Rectal smooth muscle tissue (tissue), 1 donor: Measurements from ENCODE around the gene KIF23.

Experiments
- H3K27ac ChIP-seq: one replicate; pipeline ENCODE4 v1.7.0; 2013; ENCODE audit warnings: low read depth, low read length, inconsistent platforms
- H3K27me3 ChIP-seq: one replicate; pipeline ENCODE4 v1.7.0; 2013; ENCODE audit warnings: low read length; ENCODE audit not compliant: control insufficient read depth, insufficient read depth
- H3K36me3 ChIP-seq: one replicate; pipeline ENCODE4 v1.7.0; 2013; ENCODE audit warnings: low read length; ENCODE audit not compliant: control insufficient read depth, insufficient read depth
- H3K4me1 ChIP-seq: one replicate; pipeline ENCODE4 v1.7.0; 2013; ENCODE audit warnings: low read length; ENCODE audit not compliant: control insufficient read depth, insufficient read depth
- H3K4me3 ChIP-seq: one replicate; pipeline ENCODE4 v1.7.0; 2013; ENCODE audit warnings: low read length
- H3K9ac ChIP-seq: one replicate; pipeline ENCODE4 v1.7.0; 2013; ENCODE audit warnings: low read length

KIF23 gene

DNA sequence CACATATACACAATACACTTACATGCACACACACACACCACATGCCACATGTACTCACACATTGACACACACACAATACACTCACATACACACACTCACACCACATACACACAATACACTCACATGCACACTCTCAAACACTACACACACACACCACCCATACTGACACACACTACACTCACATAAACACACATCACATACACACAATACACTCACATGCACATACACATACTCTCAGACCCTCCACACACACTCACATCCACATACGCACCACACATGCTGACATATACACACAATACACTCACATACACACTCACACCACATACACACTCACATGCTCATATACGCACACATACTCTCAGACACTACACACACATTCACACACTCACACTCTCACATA is 28.3 kb upstream of the KIF23 start:
- Histone ChIP-seq H3K27ac (no peak overlapping the region), H3K9ac (no peak overlapping the region), H3K27me3 (no peaks in the 10 kb centered on the region), H3K36me3 (no peaks in the 10 kb centered on the region), H3K4me3 (no peak overlapping the region), H3K4me1 (no peaks in the 10 kb centered on the region)

DNA sequence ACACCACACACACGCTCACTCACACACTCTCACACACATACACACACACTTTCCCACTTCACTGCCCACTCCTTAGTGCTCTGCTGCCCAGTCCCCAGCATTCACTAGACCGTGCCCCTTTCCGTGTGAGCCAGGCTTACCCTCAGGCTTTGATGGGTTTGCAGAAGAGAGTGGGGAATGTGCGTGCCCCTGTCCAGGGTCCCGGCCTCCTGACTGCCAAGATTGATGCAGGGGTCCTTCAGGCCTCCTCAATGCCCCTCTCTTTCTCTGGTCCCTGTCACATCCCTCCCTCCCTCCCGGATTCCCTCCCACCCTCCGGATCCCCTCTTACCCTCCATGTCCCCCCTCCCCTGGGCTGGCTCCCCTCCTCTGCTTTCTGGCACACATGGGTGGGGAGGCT is 27.9 kb upstream of the KIF23 start:
- no peaks in the 10 kb centered on the region for H3K4me1 ChIP-seq
- no peak overlapping the region for H3K4me3 ChIP-seq
- no peak overlapping the region for H3K27ac ChIP-seq
- no peaks in the 10 kb centered on the region for H3K36me3 ChIP-seq
- H3K27me3 ChIP-seq: no peaks in the 10 kb centered on the region
- no peak overlapping the region for H3K9ac ChIP-seq

DNA sequence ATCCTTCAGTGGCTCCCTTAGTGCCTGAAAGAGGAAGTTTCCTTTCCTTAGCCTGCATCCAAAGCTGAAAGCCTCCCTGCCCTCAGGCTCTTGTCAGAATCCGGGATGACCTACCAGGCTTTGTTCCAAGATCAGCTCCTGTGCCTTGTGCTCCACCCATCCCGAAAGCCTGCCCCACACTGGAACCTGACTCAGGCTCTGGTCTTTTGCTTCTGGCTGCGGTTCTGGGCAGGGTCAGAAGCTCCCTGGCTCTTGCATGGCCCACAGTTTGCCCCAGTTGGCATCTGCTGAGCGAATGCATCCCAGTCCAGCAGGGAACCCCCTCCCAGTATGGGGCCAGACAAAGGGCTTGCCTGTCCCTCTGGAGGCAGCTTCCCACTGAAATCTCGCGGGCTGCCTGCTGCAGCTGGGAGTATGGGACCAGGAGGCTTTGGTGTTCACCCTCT is 25.9 kb upstream of the KIF23 start:
- Histone ChIP-seq H3K27ac (no peak overlapping the region), H3K4me1 (no peaks in the 10 kb centered on the region), H3K4me3 (no peak overlapping the region)

DNA sequence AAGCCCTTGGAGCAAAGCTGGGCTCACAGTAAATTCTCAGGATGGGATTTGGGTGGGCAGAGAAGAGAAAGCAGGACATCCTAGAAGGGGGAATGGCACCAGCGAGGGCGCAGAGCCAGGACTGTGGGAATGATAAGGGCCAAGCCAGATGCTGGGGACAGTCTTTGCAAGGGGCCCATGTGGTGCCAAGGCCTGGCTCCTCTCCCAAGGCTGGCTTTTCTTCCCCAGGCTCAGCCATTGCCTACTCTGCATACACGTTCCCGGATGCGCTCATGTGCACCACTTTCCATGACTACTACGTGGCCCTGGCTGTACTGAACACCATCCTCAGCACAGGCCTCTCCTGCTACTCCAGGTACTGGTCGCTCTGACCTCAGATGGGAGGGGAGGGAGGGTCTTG is 24.7 kb upstream of the KIF23 start:
- no peaks in the 10 kb centered on the region for H3K36me3 ChIP-seq
- no peaks in the 10 kb centered on the region for H3K4me1 ChIP-seq
- H3K9ac ChIP-seq: no peak overlapping the region
- H3K27ac ChIP-seq: no peak overlapping the region
- no peak overlapping the region for H3K4me3 ChIP-seq
- H3K27me3 ChIP-seq: no peaks in the 10 kb centered on the region

More for the DNA sequence above, 25.9 kb upstream of the KIF23 start:
- Histone ChIP-seq H3K9ac (no peak overlapping the region), H3K27me3 (no peaks in the 10 kb centered on the region), H3K36me3 (no peaks in the 10 kb centered on the region)

DNA sequence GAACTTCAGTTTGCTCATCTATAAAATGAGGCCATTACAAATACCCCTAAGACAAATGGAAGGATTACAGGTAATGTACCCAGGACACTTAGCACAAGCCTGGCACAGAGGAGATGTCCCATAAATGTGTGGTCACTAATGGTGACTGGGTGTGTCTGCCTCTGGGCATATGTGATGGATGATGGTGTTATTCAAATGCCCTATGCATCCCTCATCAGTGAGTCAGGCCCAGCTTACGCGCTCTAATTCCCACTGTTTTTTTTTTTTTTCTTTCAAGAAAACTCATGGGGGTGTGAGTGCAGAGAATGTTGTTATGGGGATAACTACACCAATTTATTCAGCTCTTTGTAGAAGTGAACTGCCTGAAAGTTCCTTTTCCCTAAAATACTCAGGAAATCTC is 23.6 kb upstream of the KIF23 start:
- H3K27ac ChIP-seq: no peak overlapping the region
- no peak overlapping the region for H3K9ac ChIP-seq
- no peaks in the 10 kb centered on the region for H3K36me3 ChIP-seq
- no peak overlapping the region for H3K4me3 ChIP-seq
- H3K4me1 ChIP-seq: no peaks in the 10 kb centered on the region
- no peaks in the 10 kb centered on the region for H3K27me3 ChIP-seq

DNA sequence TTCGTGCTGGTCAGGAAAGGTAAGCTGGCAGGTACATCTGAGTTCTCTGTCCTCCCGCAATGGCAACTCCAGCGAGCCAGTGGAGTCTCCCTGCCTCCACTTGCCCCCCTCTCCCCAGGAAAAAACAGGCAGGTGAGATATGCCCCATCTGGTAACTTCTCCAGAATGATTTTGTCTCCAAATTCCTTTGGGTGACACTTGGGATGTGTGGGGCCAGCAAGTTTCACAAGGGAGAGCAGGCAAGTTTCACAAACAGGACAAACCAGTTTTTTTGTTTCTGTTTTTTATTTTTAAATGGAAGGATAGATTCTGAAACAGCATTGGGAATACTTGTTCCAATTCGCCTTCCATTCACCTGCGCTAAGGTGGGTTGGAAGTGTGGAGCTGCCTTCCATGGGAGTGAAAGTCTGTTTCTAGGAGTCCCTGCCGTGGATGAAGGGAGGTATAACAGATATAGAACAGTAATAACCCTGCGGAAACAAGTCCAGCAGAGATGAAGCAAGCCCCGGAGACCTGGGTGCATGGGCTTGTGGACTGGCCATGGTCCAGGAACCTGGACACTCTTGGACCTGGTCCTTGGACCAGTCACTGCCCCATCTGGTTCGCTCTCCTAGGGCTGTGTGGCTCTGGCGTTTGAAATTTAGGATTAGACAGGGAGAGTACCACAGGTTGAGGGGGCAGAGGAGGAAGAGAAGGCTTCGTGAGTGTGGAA is 22.9 kb upstream of the KIF23 start:
- Histone ChIP-seq H3K4me1 (no peaks in the 10 kb centered on the region), H3K9ac (no peak overlapping the region), H3K4me3 (no peak overlapping the region), H3K27ac (no peak overlapping the region), H3K27me3 (no peaks in the 10 kb centered on the region), H3K36me3 (no peaks in the 10 kb centered on the region)

GRCh38 chr15:69392352-69392751 is 21.8 kb upstream of the KIF23 start:
- H3K9ac ChIP-seq: no peak overlapping the region
- H3K4me1 ChIP-seq: no peaks in the 10 kb centered on the region
- no peak overlapping the region for H3K4me3 ChIP-seq
- no peak overlapping the region for H3K27ac ChIP-seq
- no peaks in the 10 kb centered on the region for H3K36me3 ChIP-seq
- H3K27me3 ChIP-seq: no peaks in the 10 kb centered on the region

DNA sequence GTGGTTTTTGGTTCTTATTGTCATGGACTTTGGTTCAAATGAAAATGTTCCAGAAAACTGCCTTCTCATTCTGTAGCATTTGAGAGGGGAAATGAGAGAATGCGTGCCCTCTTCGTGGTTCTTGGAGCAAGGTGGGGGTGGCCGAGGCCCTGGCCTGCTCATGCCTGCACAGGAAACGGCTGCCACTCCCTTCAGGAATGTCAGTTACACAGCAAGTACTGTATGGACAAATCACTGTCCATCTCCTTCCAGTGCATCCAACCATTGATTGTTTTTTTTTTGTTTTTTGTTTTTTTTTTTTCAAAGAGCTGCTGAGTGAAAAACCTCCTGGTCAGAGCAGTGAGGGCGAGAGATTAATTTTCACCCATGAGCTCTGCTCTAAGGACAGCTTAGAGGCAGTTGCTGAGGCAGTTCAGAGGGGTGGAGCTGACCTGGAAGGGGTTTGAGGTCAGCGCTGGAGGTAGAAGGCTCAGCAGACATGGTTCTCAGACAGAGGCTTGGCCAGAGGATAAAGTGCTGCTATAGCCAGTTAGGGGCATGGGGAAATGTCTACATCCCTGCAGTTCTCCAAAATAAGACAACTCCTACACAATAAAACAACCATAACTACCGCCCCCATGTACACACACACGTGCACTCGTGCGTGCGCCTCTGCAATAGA is 20.2 kb upstream of the KIF23 start:
- Histone ChIP-seq H3K9ac (no peak overlapping the region), H3K27me3 (no peaks in the 10 kb centered on the region), H3K27ac (no peak overlapping the region), H3K4me1 (no peaks in the 10 kb centered on the region), H3K4me3 (no peak overlapping the region), H3K36me3 (no peaks in the 10 kb centered on the region)

GRCh38 chr15:69394556-69395282 is 19.4 kb upstream of the KIF23 start:
- Histone ChIP-seq H3K27me3 (no peaks in the 10 kb centered on the region), H3K4me3 (no peak overlapping the region), H3K9ac (no peak overlapping the region), H3K36me3 (no peaks in the 10 kb centered on the region), H3K27ac (no peak overlapping the region), H3K4me1 (no peaks in the 10 kb centered on the region)

GRCh38 chr15:69395460-69395859 is 18.7 kb upstream of the KIF23 start:
- no peaks in the 10 kb centered on the region for H3K36me3 ChIP-seq
- no peaks in the 10 kb centered on the region for H3K27me3 ChIP-seq
- H3K4me3 ChIP-seq: no peak overlapping the region
- H3K27ac ChIP-seq: no peak overlapping the region
- H3K4me1 ChIP-seq: no peaks in the 10 kb centered on the region
- no peak overlapping the region for H3K9ac ChIP-seq

DNA sequence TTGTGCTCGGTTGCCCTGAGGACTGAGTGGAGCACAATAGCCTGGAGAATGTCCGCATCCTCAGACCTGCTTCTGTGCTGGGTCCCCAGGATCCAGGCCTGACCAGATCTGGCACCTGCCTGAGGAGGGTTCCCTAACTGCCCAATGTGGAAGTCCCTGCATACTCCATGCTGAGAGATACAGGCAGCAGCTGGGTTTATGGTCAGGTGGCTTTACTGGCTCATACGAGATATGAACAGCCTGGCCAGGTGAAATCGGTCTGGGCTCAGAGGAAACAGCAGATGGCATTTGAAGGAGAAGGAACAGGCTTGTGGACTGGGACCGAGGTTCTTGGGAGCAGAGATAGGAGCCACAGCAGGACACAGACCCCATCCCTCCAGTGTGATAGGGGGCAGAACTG is 18.2 kb upstream of the KIF23 start:
- no peaks in the 10 kb centered on the region for H3K27me3 ChIP-seq
- H3K27ac ChIP-seq: no peak overlapping the region
- H3K36me3 ChIP-seq: no peaks in the 10 kb centered on the region
- no peak overlapping the region for H3K9ac ChIP-seq
- H3K4me3 ChIP-seq: no peak overlapping the region
- no peaks in the 10 kb centered on the region for H3K4me1 ChIP-seq

- Histone ChIP-seq H3K4me3 (no peak overlapping the region), H3K4me1 (no peaks in the 10 kb centered on the region), H3K36me3 (no peaks in the 10 kb centered on the region), H3K27me3 (no peaks in the 10 kb centered on the region), H3K9ac (no peak overlapping the region), H3K27ac (no peak overlapping the region)
Measured at GRCh38 chr15:69398491-69398891, 15.7 kb upstream of the KIF23 start.
